Endothelial cell of umbilical vein (primary cell): Measurements from ENCODE around the gene CACNB3. TPM values are rescaled to one million over a fixed set of nuclear protein-coding genes. Genes with fewer than 3 reads are reported as not detected.

Source experiments
- BruUV-seq: library from RNA; stranded (reverse); fragments of 400-500 nt; replicated peaks from 2 replicates; lab custom pipeline; 2021; lab: Mats Ljungman, UMichigan
- CTCF ChIA-PET: fragments of 300-600, 350-600 bp; sonication (Branson Sonifier 250); formaldehyde crosslinking; loops from one replicate; lab custom pipeline; 2021; ENCODE audit warnings: antibody characterized with exemption, inconsistent platforms; lab: Charles Lee
- POLR2A ChIA-PET: fragments of 300-600, 350-600 bp; sonication (Branson Sonifier 250); formaldehyde crosslinking; loops from one replicate; lab custom pipeline; 2021; ENCODE audit warnings: antibody characterized with exemption, inconsistent platforms; lab: Charles Lee
- DNase-seq: peaks from one replicate; pipeline ENCODE4 v3.0.0-alpha.2; 2011; ENCODE audit warnings: low read depth, low spot score
- FAIRE-seq: peaks from 2 replicates; lab custom pipeline; 2011; peaks lifted over from hg19 to GRCh38; lab: Jason Lieb, UNC
- H2AFZ ChIP-seq: 2 replicates; pipeline ENCODE4 v1.6.0; 2012; ENCODE audit warnings: low read depth, low read length, control low read depth, inconsistent platforms
- H3K27ac ChIP-seq: 2 replicates; pipeline ENCODE4 v1.5.1; 2011; ENCODE audit warnings: low read depth, mild to moderate bottlenecking, control low read depth, low read length, moderate library complexity; ENCODE audit not compliant: insufficient read depth
- H3K27me3 ChIP-seq, 2 experiments: 2 replicates each; pipeline versions ENCODE4 v1.6.0 to v1.6.1; 2011; ENCODE audit warnings: low read length in 2 of 2, mixed read lengths in 1 of 2; ENCODE audit not compliant: control insufficient read depth in 2 of 2, insufficient read depth in 2 of 2
- H3K36me3 ChIP-seq, 2 experiments: 2 replicates in 1 of 2; 3 replicates in 1 of 2; pipeline ENCODE4 v1.5.1; 2011; ENCODE audit warnings: low read length in 2 of 2, mild to moderate bottlenecking in 1 of 2, moderate library complexity in 1 of 2; ENCODE audit not compliant: control insufficient read depth in 2 of 2, insufficient read depth in 2 of 2; ENCODE audit errors: extremely low read depth in 1 of 2
- H3K4me1 ChIP-seq: 3 replicates; pipeline ENCODE4 v1.5.1; 2011; ENCODE audit warnings: mild to moderate bottlenecking, low read length; ENCODE audit not compliant: control insufficient read depth, insufficient read depth; ENCODE audit errors: extremely low read depth
- H3K4me2 ChIP-seq: 2 replicates; pipeline ENCODE4 v1.6.1; 2011; ENCODE audit warnings: low read length, control low read depth, mixed read lengths; ENCODE audit not compliant: insufficient read depth
- H3K4me3 ChIP-seq, 3 experiments: fragments of 200-600 bp in 1 of 3; sonication (generic), shearing (Covaris generic) in 1 of 3; replicated peaks in 1 of 3; 2 replicates each; pipeline ENCODE4 v1.5.1; 2011 to 2016; ENCODE audit warnings: control low read depth in 3 of 3, low read length in 3 of 3, mild to moderate bottlenecking in 2 of 3, inconsistent platforms in 1 of 3, low read depth in 1 of 3, moderate library complexity in 1 of 3; ENCODE audit not compliant: insufficient read depth in 1 of 3
- H3K79me2 ChIP-seq: 2 replicates; pipeline ENCODE4 v1.6.0; 2012; ENCODE audit warnings: low read length, inconsistent platforms; ENCODE audit not compliant: control insufficient read depth, insufficient read depth
- H3K9ac ChIP-seq: replicated peaks from 2 replicates; pipeline ENCODE3; 2011; ENCODE audit warnings: low read length, control low read depth; ENCODE audit not compliant: insufficient read depth; ENCODE audit errors: extremely low read depth
- H3K9me1 ChIP-seq: replicated peaks from 3 replicates; pipeline ENCODE4 v1.6.0; 2011; ENCODE audit warnings: mild to moderate bottlenecking, low read length; ENCODE audit not compliant: control insufficient read depth, insufficient read depth; ENCODE audit errors: extremely low read depth
- H3K9me3 ChIP-seq: replicated peaks from 2 replicates; pipeline ENCODE4 v1.5.1; 2012; ENCODE audit warnings: low read length, inconsistent platforms; ENCODE audit not compliant: control insufficient read depth, insufficient read depth
- H4K20me1 ChIP-seq: replicated peaks from 2 replicates; pipeline ENCODE3; 2011; ENCODE audit warnings: mild to moderate bottlenecking, low read length; ENCODE audit not compliant: control insufficient read depth, insufficient read depth; ENCODE audit errors: extremely low read depth
- EZH2 ChIP-seq: IDR thresholded peaks from 2 replicates; pipeline ENCODE4 v1.6.1; 2012; ENCODE audit warnings: borderline replicate concordance, low read depth, mild to moderate bottlenecking, moderate library complexity, low read length, inconsistent platforms; ENCODE audit not compliant: severe bottlenecking
- FOS ChIP-seq: IDR thresholded peaks from 2 replicates; pipeline ENCODE4 v1.6.1; 2011; ENCODE audit warnings: mild to moderate bottlenecking, low read length, moderate library complexity, borderline replicate concordance; ENCODE audit not compliant: insufficient read depth
- GATA2 ChIP-seq: IDR thresholded peaks from 2 replicates; pipeline ENCODE4 v1.7.0; 2011; ENCODE audit warnings: low read depth, mild to moderate bottlenecking, moderate library complexity, mixed read lengths, low read length; ENCODE audit not compliant: insufficient read length, insufficient read depth
- JUN ChIP-seq: IDR thresholded peaks from 2 replicates; pipeline ENCODE4 v1.6.1; 2011; ENCODE audit warnings: borderline replicate concordance, low read depth; ENCODE audit not compliant: insufficient read length, insufficient read depth
- MYC ChIP-seq: IDR thresholded peaks from one replicate; pipeline ENCODE4 v1.6.1; 2011; ENCODE audit warnings: mild to moderate bottlenecking, low read depth, low read length
- POLR2A ChIP-seq: IDR thresholded peaks from 2 replicates; pipeline ENCODE4 v1.6.1; 2012; ENCODE audit warnings: low read depth, mild to moderate bottlenecking, control low read depth, low read length
- POLR2AphosphoS5 ChIP-seq: IDR thresholded peaks from 2 replicates; pipeline ENCODE4 v1.6.1; 2012; ENCODE audit warnings: low read depth, mild to moderate bottlenecking, control low read depth, low read length, moderate library complexity; ENCODE audit not compliant: insufficient read depth
- dilution Hi-C: fragments of 300-500 bp; cut with MboI; formaldehyde crosslinking; loops from one replicate; pipeline ENCODE4 v1.15.0; 2019; ENCODE audit warnings: low sequenced_read_pairs; ENCODE audit not compliant: extremely low pct_ligation_motif_present
- intact Hi-C: fragments of 100-400 bp; cut with micrococcal nuclease; formaldehyde crosslinking; loops from one replicate; pipeline ENCODE4 v1.10.0; 2022
- polyA plus RNA-seq, 4 experiments: library from polyadenylated mRNA; depleted of rRNA in 3 of 4; stranded (reverse) in 3 of 4; unstranded in 1 of 4; fragments of >200 nt; gene quantifications; 2 replicates each; pipeline versions ENCODE4 v1.2.1 to v1.2.3, GENCODE V29; 2011 to 2012; ENCODE audit warnings: missing spikeins in 1 of 4
- total RNA-seq: library from RNA; stranded (reverse); gene quantifications from 2 replicates; pipeline ENCODE4 v1.2.3, GENCODE V29; 2021
- TF ChIP-seq, protein P1 (sequence below), 2 donors: IDR thresholded peaks; 1 replicate in 1 of 2; 2 replicates in 1 of 2; pipeline ENCODE4 v1.5.1; 2011; ENCODE audit warnings: low read length in 2 of 2, mild to moderate bottlenecking in 2 of 2, moderate library complexity in 2 of 2, control low read depth in 1 of 2, inconsistent platforms in 1 of 2, low read depth in 1 of 2; ENCODE audit not compliant: insufficient read depth in 1 of 2; ENCODE audit errors: extremely low read depth in 1 of 2

The CACNB3 gene
- total and polyA plus RNA-seq, 2 donors (not counting 3 experiments of a cell fraction or from before 2014, with no cell fraction given), result 37.4 to 61.8 TPM

DNA sequence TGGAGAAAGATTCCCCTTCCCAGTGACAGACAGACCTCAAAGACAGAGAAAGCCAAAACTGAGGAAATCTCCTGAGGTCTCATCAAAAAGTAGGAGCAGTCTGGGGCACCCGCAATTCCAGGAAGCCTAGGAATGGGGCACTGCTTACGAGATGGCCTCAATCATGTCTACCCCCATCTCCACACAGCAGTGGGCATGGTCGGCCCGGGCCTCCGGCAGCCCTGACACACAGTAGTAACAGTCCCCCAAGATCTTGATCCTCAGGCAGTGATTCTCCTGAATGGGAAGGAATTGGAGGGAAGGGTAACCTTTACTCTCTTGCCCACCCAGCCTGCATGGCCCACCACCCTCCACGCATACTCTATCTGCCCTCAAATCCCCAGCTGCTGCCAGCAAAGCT is 41.3 kb upstream of the CACNB3 start:
- H4K20me1 ChIP-seq, result no peaks in the 10 kb centered on the region
- dilution Hi-C loops, result no loop called here
- no peak for DNase-seq
- peaks cover 8 to 43% of the 10 kb centered on the region in 2 experiments for H3K36me3 ChIP-seq
- no peak overlapping the region for H3K27ac ChIP-seq
- no peak overlapping the region for H3K4me3 ChIP-seq
- no peak overlapping the region for H3K9ac ChIP-seq
- peaks cover 16% of the 10 kb centered on the region for H3K4me1 ChIP-seq
- CTCF ChIA-PET, result interaction anchor here (1.0 kb wide), 1 partner anchor 19 kb away, joined by 3 read pairs; no protein-coding TSS in a partner anchor
- H3K27me3 ChIP-seq, result no peaks in the 10 kb centered on the region
- no peak for FAIRE-seq
- no TSS peak for BruUV-seq
- intact Hi-C loops, result no loop called here
- no peak for TF ChIP-seq GATA2
- no peak for TF ChIP-seq POLR2A
- TF ChIP-seq JUN, result no peak
- no peak for TF ChIP-seq EZH2
- TF ChIP-seq, protein P1, sequence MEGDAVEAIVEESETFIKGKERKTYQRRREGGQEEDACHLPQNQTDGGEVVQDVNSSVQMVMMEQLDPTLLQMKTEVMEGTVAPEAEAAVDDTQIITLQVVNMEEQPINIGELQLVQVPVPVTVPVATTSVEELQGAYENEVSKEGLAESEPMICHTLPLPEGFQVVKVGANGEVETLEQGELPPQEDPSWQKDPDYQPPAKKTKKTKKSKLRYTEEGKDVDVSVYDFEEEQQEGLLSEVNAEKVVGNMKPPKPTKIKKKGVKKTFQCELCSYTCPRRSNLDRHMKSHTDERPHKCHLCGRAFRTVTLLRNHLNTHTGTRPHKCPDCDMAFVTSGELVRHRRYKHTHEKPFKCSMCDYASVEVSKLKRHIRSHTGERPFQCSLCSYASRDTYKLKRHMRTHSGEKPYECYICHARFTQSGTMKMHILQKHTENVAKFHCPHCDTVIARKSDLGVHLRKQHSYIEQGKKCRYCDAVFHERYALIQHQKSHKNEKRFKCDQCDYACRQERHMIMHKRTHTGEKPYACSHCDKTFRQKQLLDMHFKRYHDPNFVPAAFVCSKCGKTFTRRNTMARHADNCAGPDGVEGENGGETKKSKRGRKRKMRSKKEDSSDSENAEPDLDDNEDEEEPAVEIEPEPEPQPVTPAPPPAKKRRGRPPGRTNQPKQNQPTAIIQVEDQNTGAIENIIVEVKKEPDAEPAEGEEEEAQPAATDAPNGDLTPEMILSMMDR (IDR thresholded peaks at IDR 0.05; ENCODE audit: extremely low read depth in 1 of 2, insufficient read depth in 1 of 2, low read depth in 1 of 2, low read length in 2 of 2), result no peak
- TF ChIP-seq FOS, result no peak
- no peak for TF ChIP-seq POLR2AphosphoS5
- no peak for TF ChIP-seq MYC
- H3K4me2 ChIP-seq, result no peak overlapping the region
- no peak overlapping the region for H2AFZ ChIP-seq
- no peaks in the 10 kb centered on the region for H3K79me2 ChIP-seq
- H3K9me3 ChIP-seq, result no peaks in the 10 kb centered on the region
- no peaks in the 10 kb centered on the region for H3K9me1 ChIP-seq
- POLR2A ChIA-PET, result no interaction called here
